Mesenchymal stem cell (in vitro differentiated cells and primary cell): ENCODE data around the gene DGKD.
"Not testable (repeated sequence)": the region's sequence is repeated elsewhere in the genome, so short reads cannot be mapped to it uniquely, and the experiment has no call there.

ENCODE experiments used
- DNase-seq: peaks from one replicate; pipeline ENCODE4 v3.0.0-alpha.2; 2013
- H2AFZ ChIP-seq: one replicate; pipeline ENCODE4 v1.6.1; 2013; ENCODE audit warnings: low read depth, mild to moderate bottlenecking, control low read depth, inconsistent platforms, low read length, moderate library complexity
- H2AK5ac ChIP-seq: 2 replicates; pipeline ENCODE4 v1.6.1; 2013; ENCODE audit warnings: low read length, moderate library complexity, mild to moderate bottlenecking, inconsistent platforms; ENCODE audit not compliant: severe bottlenecking
- H2BK120ac ChIP-seq: one replicate; pipeline ENCODE4 v1.6.1; 2013; ENCODE audit warnings: low read depth, mild to moderate bottlenecking, inconsistent platforms, low read length, moderate library complexity
- H2BK12ac ChIP-seq, 2 experiments: one replicate each; pipeline ENCODE4 v1.6.1; 2013; ENCODE audit warnings: inconsistent platforms in 2 of 2, low read length in 2 of 2, mild to moderate bottlenecking in 2 of 2, moderate library complexity in 2 of 2, control low read depth in 1 of 2
- H2BK15ac ChIP-seq: one replicate; pipeline ENCODE4 v1.6.1; 2013; ENCODE audit warnings: mild to moderate bottlenecking, low read depth, inconsistent platforms; ENCODE audit not compliant: poor library complexity, severe bottlenecking
- H2BK5ac ChIP-seq: 2 replicates; pipeline ENCODE4 v1.6.1; 2013; ENCODE audit warnings: low read depth, mild to moderate bottlenecking, low read length, control low read depth, inconsistent platforms; ENCODE audit not compliant: poor library complexity, severe bottlenecking
- H3K14ac ChIP-seq, 2 experiments: one replicate each; pipeline ENCODE4 v1.6.1; 2013; ENCODE audit warnings: inconsistent platforms in 2 of 2, low read length in 2 of 2, control low read depth in 1 of 2, mild to moderate bottlenecking in 1 of 2, moderate library complexity in 1 of 2
- H3K18ac ChIP-seq, 2 experiments: one replicate each; pipeline ENCODE4 v1.6.1; 2013; ENCODE audit warnings: inconsistent platforms in 2 of 2, low read length in 2 of 2, control low read depth in 1 of 2, low read depth in 1 of 2, mild to moderate bottlenecking in 1 of 2
- H3K23ac ChIP-seq, 2 experiments: one replicate each; pipeline ENCODE4 v1.6.1; 2013; ENCODE audit warnings: inconsistent platforms in 2 of 2, low read length in 2 of 2, mild to moderate bottlenecking in 2 of 2, moderate library complexity in 2 of 2, control low read depth in 1 of 2
- H3K27ac ChIP-seq: 2 replicates; pipeline ENCODE4 v1.5.1; 2013; ENCODE audit warnings: mild to moderate bottlenecking, moderate library complexity, low read length, control low read depth, inconsistent platforms; ENCODE audit not compliant: poor library complexity, severe bottlenecking
- H3K27me3 ChIP-seq, 2 experiments: 2 replicates each; pipeline versions ENCODE4 v1.6.1 to v1.7.0; 2013; ENCODE audit warnings: low read length in 2 of 2, mild to moderate bottlenecking in 2 of 2, moderate library complexity in 2 of 2, control low read depth in 1 of 2, inconsistent platforms in 1 of 2; ENCODE audit not compliant: control insufficient read depth in 1 of 2, insufficient read depth in 1 of 2
- H3K36me3 ChIP-seq, 2 experiments: 2 replicates each; pipeline versions ENCODE4 v1.6.1 to v1.7.0; 2013; ENCODE audit warnings: low read length in 2 of 2, control low read depth in 1 of 2, inconsistent platforms in 1 of 2, low read depth in 1 of 2, mild to moderate bottlenecking in 1 of 2; ENCODE audit not compliant: insufficient read depth in 2 of 2, control insufficient read depth in 1 of 2
- H3K4ac ChIP-seq, 2 experiments: one replicate each; pipeline ENCODE4 v1.6.1; 2013; ENCODE audit warnings: inconsistent platforms in 2 of 2, low read length in 2 of 2, mild to moderate bottlenecking in 2 of 2, moderate library complexity in 2 of 2, control low read depth in 1 of 2, low read depth in 1 of 2
- H3K4me1 ChIP-seq: 2 replicates; pipeline ENCODE4 v1.6.1; 2013; ENCODE audit warnings: low read depth, low read length, control low read depth; ENCODE audit not compliant: control insufficient read depth, insufficient read depth
- H3K4me2 ChIP-seq: 2 replicates; pipeline ENCODE4 v1.6.1; 2013; ENCODE audit warnings: low read length, mild to moderate bottlenecking, inconsistent platforms; ENCODE audit not compliant: poor library complexity, severe bottlenecking
- H3K4me3 ChIP-seq, 2 experiments: 2 replicates each; pipeline versions ENCODE4 v1.5.1 to v1.7.0; 2013; ENCODE audit warnings: low read length in 2 of 2, mild to moderate bottlenecking in 2 of 2, control low read depth in 1 of 2, low read depth in 1 of 2; ENCODE audit not compliant: insufficient read depth in 1 of 2
- H3K79me1 ChIP-seq: replicated peaks from 2 replicates; pipeline ENCODE4 v1.6.1; 2013; ENCODE audit warnings: mild to moderate bottlenecking, control low read depth, low read length, inconsistent platforms; ENCODE audit not compliant: poor library complexity, severe bottlenecking
- H3K9ac ChIP-seq: 2 replicates; pipeline ENCODE4 v1.7.0; 2013; ENCODE audit warnings: mild to moderate bottlenecking, low read length, moderate library complexity
- H3K9me3 ChIP-seq: 2 replicates; pipeline ENCODE4 v1.7.0; 2013; ENCODE audit warnings: mild to moderate bottlenecking, low read length; ENCODE audit not compliant: control insufficient read depth
- H4K8ac ChIP-seq: one replicate; pipeline ENCODE4 v1.6.1; 2013; ENCODE audit warnings: inconsistent platforms, mild to moderate bottlenecking, low read length, moderate library complexity
- H4K91ac ChIP-seq: one replicate; pipeline ENCODE4 v1.6.1; 2013; ENCODE audit warnings: mild to moderate bottlenecking, low read length, inconsistent platforms
- WGBS: methylation state at CpG from one replicate; pipeline ENCODE4 v1.1.7; 2013; ENCODE audit warnings: mixed read lengths; 5-methylcytosine and 5-hydroxymethylcytosine counted together

The DGKD gene

DNA sequence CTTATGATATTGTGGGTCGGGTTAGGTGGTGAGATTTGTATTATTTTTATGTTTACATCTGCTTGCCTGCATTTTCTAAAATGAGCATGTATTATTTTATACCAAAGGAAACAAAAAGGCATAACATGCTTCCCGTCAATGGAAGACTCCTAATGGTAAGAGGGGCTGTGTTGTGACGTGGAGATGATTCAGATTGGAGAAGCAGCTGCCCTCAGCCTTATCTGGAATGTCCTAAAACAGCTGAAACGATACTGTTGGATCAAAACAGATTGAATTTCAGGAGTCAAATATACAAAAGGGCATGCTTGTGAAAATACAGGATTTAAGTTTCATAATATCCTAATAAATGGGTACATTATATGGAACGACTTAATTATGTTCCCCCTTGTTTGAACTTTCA, 19.0 kb downstream of the DGKD start:
- WGBS, result 91% methylated on average over 2 of the region's 5 CpGs
- Histone ChIP-seq H3K27ac (no peak overlapping the region), H3K4me2 (no peak overlapping the region), H3K4ac (no peak overlapping the region), H2AFZ (no peak overlapping the region), H2BK5ac (no peak overlapping the region), H3K14ac (no peak overlapping the region), H3K18ac (no peak overlapping the region), H4K8ac (no peak overlapping the region), H2BK15ac (no peak overlapping the region), H3K9ac (no peak overlapping the region), H2BK120ac (no peak overlapping the region), H3K4me1 (no peaks in the 10 kb centered on the region), H3K4me3 (no peak overlapping the region), H3K9me3 (no peaks in the 10 kb centered on the region), H4K91ac (no peak overlapping the region), H3K36me3 (peaks cover 0 to 2% of the 10 kb centered on the region in 2 experiments), H3K27me3 (no peaks in the 10 kb centered on the region), H3K23ac (no peak overlapping the region), H3K79me1 (peaks cover 17% of the 10 kb centered on the region), H2AK5ac (no peak overlapping the region), H2BK12ac (no peak overlapping the region)
- no peak for DNase-seq

GRCh38 chr2:233374776-233375175, 20.5 kb downstream of the DGKD start:
- H3K9ac ChIP-seq, H2BK15ac ChIP-seq, H3K4me2 ChIP-seq, H2BK12ac ChIP-seq, H2BK5ac ChIP-seq, H3K27ac ChIP-seq, H3K18ac ChIP-seq, H2AFZ ChIP-seq, H4K8ac ChIP-seq, H3K4me1 ChIP-seq, H3K4me3 ChIP-seq, DNase-seq, H3K23ac ChIP-seq, H3K4ac ChIP-seq, H3K14ac ChIP-seq, H3K36me3 ChIP-seq, H3K9me3 ChIP-seq, H2BK120ac ChIP-seq, H4K91ac ChIP-seq, H3K27me3 ChIP-seq, H2AK5ac ChIP-seq: not testable (repeated sequence)
- 95% methylated on average over 10 of the region's 11 CpGs for WGBS
- H3K79me1 ChIP-seq, result peaks cover 14% of the 10 kb centered on the region

GRCh38 chr2:233375490-233376314, 21.4 kb downstream of the DGKD start:
- H2BK12ac ChIP-seq, result no peak overlapping the region
- no peak for DNase-seq
- H3K9ac ChIP-seq, result no peak overlapping the region
- no peaks in the 10 kb centered on the region for H3K27me3 ChIP-seq
- peaks cover 0 to 2% of the 10 kb centered on the region in 2 experiments for H3K36me3 ChIP-seq
- no peak overlapping the region for H4K91ac ChIP-seq
- H3K4me3 ChIP-seq, result no peak overlapping the region
- peaks cover 2% of the 10 kb centered on the region for H3K4me1 ChIP-seq
- peaks cover 13% of the 10 kb centered on the region for H3K79me1 ChIP-seq
- H3K4ac ChIP-seq, result no peak overlapping the region
- no peaks in the 10 kb centered on the region for H3K9me3 ChIP-seq
- no peak overlapping the region for H3K23ac ChIP-seq
- no peak overlapping the region for H3K18ac ChIP-seq
- H2AFZ ChIP-seq, result no peak overlapping the region
- H3K4me2 ChIP-seq, result no peak overlapping the region
- no peak overlapping the region for H2BK120ac ChIP-seq
- no peak overlapping the region for H2BK5ac ChIP-seq
- no peak overlapping the region for H3K14ac ChIP-seq
- no peak overlapping the region for H2AK5ac ChIP-seq
- H3K27ac ChIP-seq, result no peak overlapping the region
- WGBS, result 66% methylated on average over 9 of the region's 10 CpGs
- H2BK15ac ChIP-seq, result no peak overlapping the region
- no peak overlapping the region for H4K8ac ChIP-seq

GRCh38 chr2:233379034-233379433, 24.7 kb downstream of the DGKD start:
- no peak overlapping the region for H3K14ac ChIP-seq
- DNase-seq, result no peak
- H2AFZ ChIP-seq, result no peak overlapping the region
- peaks cover 0 to 2% of the 10 kb centered on the region in 2 experiments for H3K36me3 ChIP-seq
- H4K91ac ChIP-seq, result no peak overlapping the region
- no peak overlapping the region for H2BK12ac ChIP-seq
- H3K27ac ChIP-seq, result no peak overlapping the region
- H2BK15ac ChIP-seq, result no peak overlapping the region
- H3K9ac ChIP-seq, result no peak overlapping the region
- H3K18ac ChIP-seq, result no peak overlapping the region
- WGBS, result 81% methylated on average over 6 of the region's 6 CpGs
- no peaks in the 10 kb centered on the region for H3K27me3 ChIP-seq
- no peak overlapping the region for H4K8ac ChIP-seq
- no peak overlapping the region for H2BK5ac ChIP-seq
- H3K4me1 ChIP-seq, result peaks cover 2% of the 10 kb centered on the region
- no peak overlapping the region for H2AK5ac ChIP-seq
- no peak overlapping the region for H3K4me2 ChIP-seq
- H3K9me3 ChIP-seq, result no peaks in the 10 kb centered on the region
- H3K4me3 ChIP-seq, result no peak overlapping the region
- no peak overlapping the region for H3K4ac ChIP-seq
- H2BK120ac ChIP-seq, result no peak overlapping the region
- peaks cover 17% of the 10 kb centered on the region for H3K79me1 ChIP-seq
- no peak overlapping the region for H3K23ac ChIP-seq
